BLaER1 treated with 17β-estradiol and CSF1 and Interleukin-3, amounts not matched to agents 10 nM and 100 nM (cell line): Measurements from ENCODE around the gene PRKAA2.

Source experiments
- H3K27ac ChIP-seq, 11 experiments: shearing (Covaris generic); formaldehyde crosslinking; 2 replicates each; pipeline ENCODE4 v1.8.1; 2022
- H3K27me3 ChIP-seq, 11 experiments: shearing (Covaris generic); formaldehyde crosslinking; 2 replicates each; pipeline ENCODE4 v1.8.1; 2022
- H3K36me3 ChIP-seq, 11 experiments: shearing (Covaris generic); formaldehyde crosslinking; 2 replicates each; pipeline ENCODE4 v1.8.1; 2022
- H3K4me1 ChIP-seq, 10 experiments: shearing (Covaris generic); formaldehyde crosslinking; 2 replicates each; pipeline ENCODE4 v1.8.1; 2022
- H3K4me2 ChIP-seq, 11 experiments: shearing (Covaris generic); formaldehyde crosslinking; 2 replicates each; pipeline ENCODE4 v1.8.1; 2022
- H3K4me3 ChIP-seq, 10 experiments: shearing (Covaris generic); formaldehyde crosslinking; 2 replicates each; pipeline ENCODE4 v1.8.1; 2022
- H3K9ac ChIP-seq, 11 experiments: shearing (Covaris generic); formaldehyde crosslinking; 2 replicates each; pipeline ENCODE4 v1.8.1; 2022
- H3K9me3 ChIP-seq, 11 experiments: shearing (Covaris generic); formaldehyde crosslinking; replicated peaks in 1 of 11; 2 replicates each; pipeline ENCODE4 v1.8.1; 2022
- H4K20me1 ChIP-seq, 11 experiments: shearing (Covaris generic); formaldehyde crosslinking; 2 replicates each; pipeline ENCODE4 v1.8.1; 2022
- Cebpa-rat ChIP-seq, 11 experiments: shearing (Covaris generic); IDR thresholded peaks; 2 replicates each; pipeline ENCODE4 v1.8.1; 2022

PRKAA2 gene

DNA sequence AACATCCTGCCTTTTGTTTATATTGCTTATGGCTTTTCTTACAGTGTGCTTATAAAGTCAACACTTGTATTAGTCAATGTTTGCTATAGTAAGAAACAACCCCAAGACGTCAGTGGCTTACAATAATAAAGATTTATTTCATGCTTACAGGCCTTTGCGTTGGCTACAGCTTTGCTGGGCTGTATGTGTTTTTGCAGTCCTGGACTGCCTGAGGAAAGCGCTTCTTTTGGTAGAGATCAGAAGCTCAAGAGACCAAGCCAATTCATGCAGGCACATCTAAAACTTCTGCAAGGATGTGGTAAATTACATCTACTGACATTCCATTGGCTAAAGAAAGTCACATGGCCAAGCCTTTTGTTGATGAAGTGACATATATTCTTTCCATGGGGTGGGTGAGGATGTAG, 17.5 kb upstream of the PRKAA2 start:
- peaks cover 0 to 17% (median 8%) of the 10 kb centered on the region in 11 experiments; a peak in 9 of 22 replicates for H3K9me3 ChIP-seq
- no peak overlapping the region for H3K27ac ChIP-seq
- no peaks in the 10 kb centered on the region for H4K20me1 ChIP-seq
- no peak overlapping the region for H3K9ac ChIP-seq
- H3K27me3 ChIP-seq = peaks cover 0 to 37% (median 0%) of the 10 kb centered on the region in 11 experiments; a peak in 4 of 22 replicates
- H3K36me3 ChIP-seq = no peaks in the 10 kb centered on the region
- H3K4me1 ChIP-seq = peaks cover 0 to 14% (median 9%) of the 10 kb centered on the region in 10 experiments; a peak in 13 of 20 replicates
- no peak for TF ChIP-seq Cebpa-rat (IDR thresholded peaks at IDR 0.05)
- no peak overlapping the region for H3K4me3 ChIP-seq
- no peak overlapping the region for H3K4me2 ChIP-seq

- H3K9me3 ChIP-seq = no peaks in the 10 kb centered on the region
- H3K4me3 ChIP-seq = no peak overlapping the region
- H3K9ac ChIP-seq = no peak overlapping the region
- H3K4me2 ChIP-seq = no peak overlapping the region
- H3K27me3 ChIP-seq = peaks cover 0 to 17% (median 0%) of the 10 kb centered on the region in 11 experiments; a peak in 4 of 22 replicates
- no peaks in the 10 kb centered on the region for H3K36me3 ChIP-seq
- H3K4me1 ChIP-seq = peaks cover 0 to 11% (median 7%) of the 10 kb centered on the region in 10 experiments; a peak in 13 of 20 replicates
- TF ChIP-seq Cebpa-rat (IDR thresholded peaks at IDR 0.05) = no peak
- no peaks in the 10 kb centered on the region for H4K20me1 ChIP-seq
- no peak overlapping the region for H3K27ac ChIP-seq
Measured at GRCh38 chr1:56630786-56631185, 14.3 kb upstream of the PRKAA2 start.

DNA sequence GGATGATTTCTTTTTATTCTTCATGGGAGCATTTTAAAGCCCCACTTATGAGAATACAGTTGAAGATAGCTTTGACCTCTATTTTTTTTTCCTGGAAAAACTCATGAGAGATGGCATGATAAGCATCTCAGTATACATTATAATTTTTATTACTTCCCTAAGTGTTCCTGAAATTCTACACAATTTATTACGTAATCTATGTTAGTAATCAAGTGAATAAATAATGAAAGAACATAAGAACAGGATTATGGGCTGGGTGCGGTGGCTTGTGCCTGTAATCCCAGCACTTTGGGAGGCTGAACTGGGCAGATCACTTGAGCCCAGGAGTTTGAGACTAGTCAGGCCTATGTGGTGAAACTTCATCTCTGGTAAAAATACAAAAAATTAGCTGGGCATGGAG, 13.2 kb upstream of the PRKAA2 start:
- H3K9ac ChIP-seq = no peak overlapping the region
- no peak overlapping the region for H3K4me2 ChIP-seq
- peak in 3 of 11 experiments; percentile 20 to 54 (median 42); a peak in 1 of 22 replicates for TF ChIP-seq Cebpa-rat (IDR thresholded peaks at IDR 0.05)
- H4K20me1 ChIP-seq = no peaks in the 10 kb centered on the region
- H3K9me3 ChIP-seq = no peaks in the 10 kb centered on the region
- H3K36me3 ChIP-seq = no peaks in the 10 kb centered on the region
- H3K4me1 ChIP-seq = no peaks in the 10 kb centered on the region; a peak in 1 of 20 replicates
- H3K4me3 ChIP-seq = no peak overlapping the region
- no peak overlapping the region for H3K27ac ChIP-seq
- peaks cover 0 to 17% (median 0%) of the 10 kb centered on the region in 11 experiments; a peak in 4 of 22 replicates for H3K27me3 ChIP-seq

DNA sequence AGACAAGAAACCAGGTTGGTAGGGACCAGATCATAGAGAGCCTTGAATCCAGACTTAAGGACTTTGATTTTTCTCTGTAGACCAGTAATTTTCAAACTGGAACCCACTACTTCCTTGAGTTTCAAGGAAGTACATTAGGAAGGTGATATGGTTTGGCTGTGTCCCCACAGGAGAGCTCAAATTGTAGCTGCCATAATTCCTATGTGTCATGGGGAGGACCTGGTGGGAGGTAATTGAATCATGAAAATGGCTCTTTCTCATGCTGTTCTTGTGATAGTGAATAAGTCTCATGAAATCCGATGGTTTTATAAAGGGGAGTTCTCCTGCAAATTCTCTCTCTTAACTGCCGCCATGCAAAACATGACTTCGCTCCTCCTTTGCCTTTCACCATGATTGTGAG, 10.1 kb upstream of the PRKAA2 start:
- no peak overlapping the region for H3K4me3 ChIP-seq
- H3K4me2 ChIP-seq = no peak overlapping the region
- peaks cover 0 to 7% (median 0%) of the 10 kb centered on the region in 11 experiments; a peak in 1 of 22 replicates for H3K27me3 ChIP-seq
- no peak overlapping the region for H3K9ac ChIP-seq
- no peaks in the 10 kb centered on the region for H3K4me1 ChIP-seq
- H3K36me3 ChIP-seq = no peaks in the 10 kb centered on the region
- no peak overlapping the region for H3K27ac ChIP-seq
- no peaks in the 10 kb centered on the region for H4K20me1 ChIP-seq
- H3K9me3 ChIP-seq = no peaks in the 10 kb centered on the region
- no peak for TF ChIP-seq Cebpa-rat (IDR thresholded peaks at IDR 0.05)

DNA sequence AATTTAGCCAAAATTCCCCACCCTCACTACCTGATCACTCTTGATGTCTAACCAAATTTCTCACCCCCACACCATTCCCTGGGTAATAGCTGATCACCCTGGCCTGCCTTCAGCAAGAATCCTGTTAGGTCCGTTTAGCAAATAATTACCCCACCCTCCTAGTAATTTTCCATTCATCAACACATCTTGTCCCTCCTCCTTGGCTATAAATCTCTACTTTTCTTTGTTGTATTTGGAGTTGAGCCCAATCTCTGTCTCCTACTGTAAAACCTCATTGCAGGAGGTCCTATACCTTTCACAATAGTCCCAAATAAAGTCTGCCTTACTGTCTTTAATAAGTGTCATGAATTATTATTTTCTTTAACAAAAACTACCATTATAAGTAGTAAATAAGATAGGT, 6.9 kb upstream of the PRKAA2 start:
- TF ChIP-seq Cebpa-rat (IDR thresholded peaks at IDR 0.05) = no peak
- H3K4me2 ChIP-seq = no peak overlapping the region
- no peaks in the 10 kb centered on the region for H3K9me3 ChIP-seq

DNA sequence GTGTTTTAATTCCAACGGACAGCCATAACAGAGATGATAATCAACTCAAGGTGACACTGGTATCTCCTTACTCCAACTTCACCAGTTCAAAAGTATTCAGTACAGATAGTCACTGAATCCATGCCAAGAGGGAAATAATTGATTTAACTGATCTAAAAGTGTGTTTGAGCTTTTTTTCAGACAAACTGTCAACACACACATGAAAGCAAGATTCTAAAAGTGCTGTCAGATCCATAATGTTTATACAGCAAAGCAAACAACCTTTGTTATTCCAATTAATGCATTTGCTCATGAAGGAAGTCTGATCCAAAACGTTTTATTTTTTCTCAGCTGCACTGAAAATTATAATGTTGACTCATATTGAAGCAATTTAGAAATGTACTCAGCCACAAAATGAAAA, 5.9 kb upstream of the PRKAA2 start:
- Histone ChIP-seq H3K4me3 (no peak overlapping the region), H3K27ac (no peak overlapping the region), H3K9me3 (no peaks in the 10 kb centered on the region), H3K36me3 (no peaks in the 10 kb centered on the region), H4K20me1 (no peaks in the 10 kb centered on the region), H3K4me1 (peaks cover under 1 to 4% (median 2%) of the 10 kb centered on the region in 10 experiments; a peak in 10 of 20 replicates), H3K4me2 (no peak overlapping the region), H3K9ac (no peak overlapping the region), H3K27me3 (peaks cover 9 to 20% (median 17%) of the 10 kb centered on the region in 11 experiments)
- TF ChIP-seq Cebpa-rat (IDR thresholded peaks at IDR 0.05) = no peak

More for the DNA sequence above, 6.9 kb upstream of the PRKAA2 start:
- no peak overlapping the region for H3K9ac ChIP-seq
- H3K4me3 ChIP-seq = no peak overlapping the region
- H3K27ac ChIP-seq = no peak overlapping the region
- H3K27me3 ChIP-seq = peaks cover under 1 to 10% (median 7%) of the 10 kb centered on the region in 11 experiments; a peak in 17 of 22 replicates
- no peaks in the 10 kb centered on the region for H3K36me3 ChIP-seq
- H3K4me1 ChIP-seq = no peaks in the 10 kb centered on the region
- H4K20me1 ChIP-seq = no peaks in the 10 kb centered on the region

- Histone ChIP-seq H3K9ac (no peak overlapping the region), H4K20me1 (no peaks in the 10 kb centered on the region; a peak in 1 of 22 replicates), H3K4me2 (no peak overlapping the region), H3K27ac (no peak overlapping the region), H3K27me3 (peaks cover 29 to 50% (median 41%) of the 10 kb centered on the region in 11 experiments), H3K4me1 (peaks cover 9 to 19% (median 14%) of the 10 kb centered on the region in 10 experiments; a peak in 15 of 20 replicates), H3K4me3 (no peak overlapping the region), H3K9me3 (no peaks in the 10 kb centered on the region), H3K36me3 (no peaks in the 10 kb centered on the region)
- TF ChIP-seq Cebpa-rat (IDR thresholded peaks at IDR 0.05) = no peak
Measured at GRCh38 chr1:56643661-56644060, 1.5 kb upstream of the PRKAA2 start.

- H3K4me2 ChIP-seq = peak overlapping the region; percentile 80 to 98 (median 96)
Measured at GRCh38 chr1:56644064-56644918, 823 bp upstream of the PRKAA2 start.

DNA sequence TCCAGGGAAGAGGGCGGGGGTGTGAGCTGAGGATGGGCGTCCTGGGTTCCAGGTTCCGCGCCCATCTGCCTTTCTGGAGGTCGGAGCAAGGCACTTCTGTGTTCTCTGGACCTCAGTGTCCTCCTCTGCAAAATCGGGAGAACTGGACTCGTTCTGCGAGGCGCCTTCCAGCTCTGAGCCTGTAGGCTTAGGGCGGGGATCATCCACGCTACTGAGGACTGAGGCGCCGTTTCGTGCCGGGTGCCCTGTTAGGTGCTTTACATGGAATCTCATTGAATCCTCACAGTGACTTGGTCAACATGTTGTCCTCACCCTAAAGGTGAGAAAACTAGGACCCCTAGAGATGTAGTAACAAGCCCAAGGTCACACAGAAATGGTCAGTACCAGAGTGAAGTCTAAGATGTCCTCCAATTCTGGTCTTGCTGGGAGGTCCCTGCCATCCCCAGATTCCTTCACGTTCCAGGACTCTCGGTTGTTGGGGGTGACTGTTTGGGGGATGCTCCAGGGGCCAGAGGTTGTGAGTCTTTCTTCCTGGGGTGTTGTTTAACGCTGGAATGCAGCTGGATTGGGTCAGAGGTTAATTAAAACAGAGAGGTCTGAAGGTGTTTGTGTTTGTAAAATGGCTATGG, 677 bp downstream of the PRKAA2 start:
- H3K27ac ChIP-seq = peak overlapping the region in 3 of 11 experiments; percentile 4 to 51 (median 15); a peak in 4 of 22 replicates
- no peaks in the 10 kb centered on the region for H3K9me3 ChIP-seq
- peaks cover 29 to 50% (median 41%) of the 10 kb centered on the region in 11 experiments for H3K27me3 ChIP-seq
- peak overlapping the region; percentile 45 to 76 (median 65); a peak in 20 of 22 replicates for H3K9ac ChIP-seq
- H3K4me2 ChIP-seq = peak overlapping the region; percentile 80 to 98 (median 96)
- H3K36me3 ChIP-seq = no peaks in the 10 kb centered on the region
- no peaks in the 10 kb centered on the region; a peak in 1 of 22 replicates for H4K20me1 ChIP-seq
- TF ChIP-seq Cebpa-rat (IDR thresholded peaks at IDR 0.05) = no peak
- peaks cover 9 to 19% (median 14%) of the 10 kb centered on the region in 10 experiments; a peak in 15 of 20 replicates for H3K4me1 ChIP-seq
- peak overlapping the region; percentile 61 to 76 (median 68) for H3K4me3 ChIP-seq

More at GRCh38 chr1:56644064-56644918, 823 bp upstream of the PRKAA2 start:
- TF ChIP-seq Cebpa-rat (IDR thresholded peaks at IDR 0.05) = no peak
- H3K9ac ChIP-seq = peak overlapping the region; percentile 45 to 76 (median 65)
- H3K27ac ChIP-seq = no peak overlapping the region
- no peaks in the 10 kb centered on the region for H3K9me3 ChIP-seq
- no peaks in the 10 kb centered on the region; a peak in 1 of 22 replicates for H4K20me1 ChIP-seq
- no peaks in the 10 kb centered on the region for H3K36me3 ChIP-seq
- H3K27me3 ChIP-seq = peaks cover 29 to 50% (median 41%) of the 10 kb centered on the region in 11 experiments
- peaks cover 9 to 19% (median 14%) of the 10 kb centered on the region in 10 experiments; a peak in 15 of 20 replicates for H3K4me1 ChIP-seq
- H3K4me3 ChIP-seq = peak overlapping the region; percentile 61 to 76 (median 68)
